Endothelial cell of umbilical vein (primary cell): ENCODE data around the gene EFCAB8.

Experiments used
- CTCF ChIP-seq, 2 donors: IDR thresholded peaks; 1 replicate in 1 of 2; 2 replicates in 1 of 2; pipeline ENCODE4 v1.5.1; 2011; ENCODE audit warnings: low read length in 2 of 2, mild to moderate bottlenecking in 2 of 2, moderate library complexity in 2 of 2, control low read depth in 1 of 2, inconsistent platforms in 1 of 2, low read depth in 1 of 2; ENCODE audit not compliant: insufficient read depth in 1 of 2; ENCODE audit errors: extremely low read depth in 1 of 2
- EZH2 ChIP-seq: IDR thresholded peaks from 2 replicates; pipeline ENCODE4 v1.6.1; 2012; ENCODE audit warnings: borderline replicate concordance, low read depth, mild to moderate bottlenecking, moderate library complexity, low read length, inconsistent platforms; ENCODE audit not compliant: severe bottlenecking
- JUN ChIP-seq: IDR thresholded peaks from 2 replicates; pipeline ENCODE4 v1.6.1; 2011; ENCODE audit warnings: borderline replicate concordance, low read depth; ENCODE audit not compliant: insufficient read length, insufficient read depth
- MAX ChIP-seq: IDR thresholded peaks from 2 replicates; pipeline ENCODE4 v1.6.1; 2011; ENCODE audit not compliant: insufficient read depth, insufficient read length
- POLR2A ChIP-seq: IDR thresholded peaks from 2 replicates; pipeline ENCODE4 v1.6.1; 2012; ENCODE audit warnings: low read depth, mild to moderate bottlenecking, control low read depth, low read length
- POLR2AphosphoS5 ChIP-seq: IDR thresholded peaks from 2 replicates; pipeline ENCODE4 v1.6.1; 2012; ENCODE audit warnings: low read depth, mild to moderate bottlenecking, control low read depth, low read length, moderate library complexity; ENCODE audit not compliant: insufficient read depth

- no peak for TF ChIP-seq CTCF (IDR thresholded peaks at IDR 0.05; ENCODE audit: extremely low read depth in 1 of 2, insufficient read depth in 1 of 2, low read depth in 1 of 2, low read length in 2 of 2)
- TF ChIP-seq POLR2AphosphoS5, result no peak
- TF ChIP-seq POLR2A, result no peak
- no peak for TF ChIP-seq MAX
- no peak for TF ChIP-seq EZH2
- no peak for TF ChIP-seq JUN
Observed at GRCh38 chr20:32991792-32992641, 133.3 kb downstream of the EFCAB8 start.
